22Rv1 (cell line): ENCODE results near the gene SERTAD3.

Experiments used
- H3K27ac ChIP-seq: fragments of 450-650 bp; 2 replicates; pipeline ENCODE4 v1.5.1; 2017
- ZFX ChIP-seq: fragments of 450-650 bp; IDR thresholded peaks from 2 replicates; pipeline ENCODE4 v1.6.1; 2017; ENCODE audit warnings: antibody characterized with exemption, borderline replicate concordance
- TF ChIP-seq, protein P1 (sequence below): fragments of 450-650 bp; IDR thresholded peaks from 2 replicates; pipeline ENCODE4 v1.5.1; 2017; ENCODE audit warnings: mild to moderate bottlenecking

Gene SERTAD3

DNA sequence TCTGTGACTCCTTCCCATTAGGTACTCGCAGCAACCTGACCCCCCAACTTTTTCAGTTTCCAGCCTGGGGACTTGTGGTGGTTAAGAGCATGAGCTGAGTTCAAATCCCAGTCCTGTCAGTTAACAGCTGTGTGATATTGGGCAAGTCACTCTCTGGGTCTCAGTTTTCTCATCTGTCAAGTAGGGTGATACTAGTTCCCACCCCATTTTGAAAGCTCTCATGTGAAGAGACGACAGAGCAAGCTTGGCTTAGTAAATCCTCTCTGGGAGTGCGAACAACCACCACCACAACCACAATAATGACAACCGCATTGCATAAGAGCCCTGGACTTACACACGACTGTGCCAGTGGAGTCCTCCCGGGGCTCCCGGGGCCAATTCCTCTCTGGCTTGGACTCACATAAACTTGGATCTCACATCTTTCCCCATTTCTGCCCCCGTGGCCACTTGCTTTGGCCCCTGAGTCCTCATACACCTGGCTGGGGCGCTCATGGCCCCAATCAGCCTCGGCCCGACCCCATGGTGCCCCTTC is 21.0 kb upstream of the SERTAD3 start:
- peak overlapping the region; percentile 77 for H3K27ac ChIP-seq
- no peak for TF ChIP-seq ZFX
- TF ChIP-seq, protein P1, sequence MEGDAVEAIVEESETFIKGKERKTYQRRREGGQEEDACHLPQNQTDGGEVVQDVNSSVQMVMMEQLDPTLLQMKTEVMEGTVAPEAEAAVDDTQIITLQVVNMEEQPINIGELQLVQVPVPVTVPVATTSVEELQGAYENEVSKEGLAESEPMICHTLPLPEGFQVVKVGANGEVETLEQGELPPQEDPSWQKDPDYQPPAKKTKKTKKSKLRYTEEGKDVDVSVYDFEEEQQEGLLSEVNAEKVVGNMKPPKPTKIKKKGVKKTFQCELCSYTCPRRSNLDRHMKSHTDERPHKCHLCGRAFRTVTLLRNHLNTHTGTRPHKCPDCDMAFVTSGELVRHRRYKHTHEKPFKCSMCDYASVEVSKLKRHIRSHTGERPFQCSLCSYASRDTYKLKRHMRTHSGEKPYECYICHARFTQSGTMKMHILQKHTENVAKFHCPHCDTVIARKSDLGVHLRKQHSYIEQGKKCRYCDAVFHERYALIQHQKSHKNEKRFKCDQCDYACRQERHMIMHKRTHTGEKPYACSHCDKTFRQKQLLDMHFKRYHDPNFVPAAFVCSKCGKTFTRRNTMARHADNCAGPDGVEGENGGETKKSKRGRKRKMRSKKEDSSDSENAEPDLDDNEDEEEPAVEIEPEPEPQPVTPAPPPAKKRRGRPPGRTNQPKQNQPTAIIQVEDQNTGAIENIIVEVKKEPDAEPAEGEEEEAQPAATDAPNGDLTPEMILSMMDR = no peak

DNA sequence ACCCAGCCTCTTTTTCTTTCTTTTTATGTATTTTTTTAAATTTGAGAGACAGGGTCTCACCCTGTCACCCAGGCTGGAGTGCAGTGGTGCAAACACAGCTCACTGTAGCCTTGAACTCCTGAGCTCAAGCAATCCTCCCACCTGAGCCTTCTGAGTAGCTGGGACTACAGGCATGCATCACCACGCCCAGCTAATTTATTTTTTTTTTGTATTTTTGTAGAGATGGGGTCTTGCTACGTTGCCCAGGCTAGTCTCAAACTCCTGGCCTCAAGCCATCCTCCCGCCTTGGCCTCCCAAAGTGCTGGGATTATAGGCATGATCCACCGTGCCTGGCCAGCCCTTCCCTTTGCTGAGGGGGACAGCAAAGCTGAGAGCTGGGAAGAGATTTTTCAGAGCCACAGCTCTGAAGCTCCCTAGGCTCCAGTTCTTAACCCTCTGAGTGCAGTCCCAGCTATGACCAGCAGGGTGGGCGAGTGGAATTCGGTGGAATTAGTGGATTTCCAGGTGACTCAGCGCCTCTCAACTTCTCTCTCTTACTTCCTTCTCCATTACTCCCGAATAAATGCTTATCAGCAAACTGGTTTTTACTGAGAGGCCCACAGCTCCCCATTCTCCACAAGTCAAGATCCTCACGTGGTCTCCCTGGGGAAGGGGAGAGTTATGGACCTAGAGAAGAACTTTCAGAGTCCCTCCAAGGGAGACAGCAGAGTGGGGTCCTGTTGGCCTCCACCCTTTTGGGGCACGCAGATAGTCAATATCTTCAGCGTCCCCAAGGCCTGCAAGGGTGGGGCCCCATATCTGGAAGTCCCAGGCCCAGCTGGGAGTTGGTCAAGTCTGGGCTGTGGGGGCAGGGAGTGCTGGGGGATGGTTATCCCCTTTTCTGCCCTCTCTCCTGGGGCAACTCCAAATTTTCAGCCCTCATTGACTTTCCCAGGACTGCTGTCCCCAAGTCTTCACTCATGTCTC is 20.2 kb upstream of the SERTAD3 start:
- TF ChIP-seq ZFX = no peak
- TF ChIP-seq, protein P1 = peak; percentile 85
- peak overlapping the region; percentile 77 for H3K27ac ChIP-seq

DNA sequence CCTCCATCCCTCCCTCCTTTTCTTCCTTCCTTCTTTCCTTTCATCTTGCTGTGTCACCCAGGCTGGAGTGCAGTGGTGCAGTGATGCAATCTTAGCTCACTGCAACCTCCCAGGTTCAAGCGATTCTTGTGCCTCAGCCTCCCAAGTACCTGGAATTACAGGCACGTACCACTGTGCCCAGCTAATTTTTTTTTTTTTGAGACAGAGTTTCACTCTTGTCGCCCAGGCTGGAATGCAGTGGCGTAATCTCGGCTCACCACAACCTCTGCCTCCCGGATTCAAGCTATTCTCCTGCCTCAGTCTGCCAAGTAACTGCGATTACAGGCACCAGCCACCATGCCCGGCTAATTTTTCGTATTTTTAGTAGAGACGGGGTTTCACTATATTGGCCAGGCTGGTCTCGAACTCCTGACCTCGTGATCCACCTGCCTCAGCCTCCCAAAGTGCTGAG is 19.5 kb upstream of the SERTAD3 start:
- peak overlapping the region; percentile 77 for H3K27ac ChIP-seq

DNA sequence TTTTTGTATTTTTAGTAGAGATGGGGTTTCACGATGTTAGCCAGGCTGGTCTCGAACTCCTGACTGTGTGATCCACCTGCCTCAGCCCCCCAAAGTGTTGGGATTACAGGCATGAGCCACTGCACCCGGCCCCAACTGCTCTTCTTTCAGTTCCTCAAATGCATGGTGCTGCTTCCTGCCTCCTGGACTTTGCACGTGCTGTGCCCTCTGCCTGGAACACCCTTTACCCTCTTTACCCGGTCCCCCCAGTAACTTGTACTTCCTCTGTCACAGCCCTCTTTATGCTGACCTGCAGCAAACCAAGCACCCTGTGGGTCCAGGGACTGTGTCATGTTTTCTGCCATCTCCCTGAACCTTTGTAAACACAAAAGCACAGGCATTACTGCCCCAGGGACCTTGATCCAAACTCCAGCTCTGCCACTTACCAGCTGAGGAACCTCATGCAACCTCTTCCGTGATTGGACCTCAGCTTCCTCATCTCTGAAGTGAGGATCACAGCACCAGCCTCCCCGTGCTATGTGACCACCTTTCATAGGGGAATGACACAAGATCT is 17.6 kb upstream of the SERTAD3 start:
- TF ChIP-seq, protein P1 = no peak
- TF ChIP-seq ZFX = no peak
- peak overlapping the region; percentile 25 for H3K27ac ChIP-seq

DNA sequence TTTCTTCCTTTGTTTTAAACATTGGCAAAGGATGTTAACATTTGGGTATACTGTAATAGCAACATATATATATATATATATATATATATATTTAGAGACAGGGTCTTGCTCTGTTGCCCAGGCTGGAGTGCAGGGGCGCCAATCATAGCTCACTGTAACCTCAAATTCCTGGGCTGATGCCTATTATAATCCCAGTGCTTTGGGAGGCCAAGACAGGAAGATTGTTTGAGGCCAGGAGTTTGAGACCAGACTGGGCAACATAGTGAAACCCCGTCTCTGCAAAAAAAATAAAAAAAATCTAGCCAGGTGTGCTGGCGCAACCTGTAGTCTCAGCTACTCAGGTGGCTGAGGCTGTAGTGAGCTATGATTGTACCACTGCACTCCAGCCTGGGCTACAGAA is 16.1 kb upstream of the SERTAD3 start:
- TF ChIP-seq, protein P1 = no peak
- no peak for TF ChIP-seq ZFX
- no peak overlapping the region for H3K27ac ChIP-seq

DNA sequence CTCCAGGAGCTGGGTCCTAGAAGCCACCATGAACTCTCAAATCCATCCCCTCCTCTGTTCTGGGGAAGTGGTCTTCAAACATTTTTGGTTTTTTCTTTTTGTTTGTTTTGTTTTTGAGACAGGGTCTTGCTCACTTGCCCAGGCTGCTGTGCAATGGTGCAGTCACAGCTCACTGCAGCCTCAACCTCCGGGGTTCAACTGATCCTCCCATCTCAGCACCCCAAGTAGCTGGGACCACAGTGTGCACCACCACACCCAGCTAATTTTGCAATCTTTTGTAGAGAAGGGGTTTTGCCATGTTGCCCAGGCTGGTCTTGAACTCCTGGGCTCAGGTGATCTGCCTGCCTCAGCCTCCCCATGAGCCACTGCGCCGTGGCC is 14.5 kb upstream of the SERTAD3 start:
- TF ChIP-seq, protein P1 = no peak
- no peak for TF ChIP-seq ZFX
- no peak overlapping the region for H3K27ac ChIP-seq

DNA sequence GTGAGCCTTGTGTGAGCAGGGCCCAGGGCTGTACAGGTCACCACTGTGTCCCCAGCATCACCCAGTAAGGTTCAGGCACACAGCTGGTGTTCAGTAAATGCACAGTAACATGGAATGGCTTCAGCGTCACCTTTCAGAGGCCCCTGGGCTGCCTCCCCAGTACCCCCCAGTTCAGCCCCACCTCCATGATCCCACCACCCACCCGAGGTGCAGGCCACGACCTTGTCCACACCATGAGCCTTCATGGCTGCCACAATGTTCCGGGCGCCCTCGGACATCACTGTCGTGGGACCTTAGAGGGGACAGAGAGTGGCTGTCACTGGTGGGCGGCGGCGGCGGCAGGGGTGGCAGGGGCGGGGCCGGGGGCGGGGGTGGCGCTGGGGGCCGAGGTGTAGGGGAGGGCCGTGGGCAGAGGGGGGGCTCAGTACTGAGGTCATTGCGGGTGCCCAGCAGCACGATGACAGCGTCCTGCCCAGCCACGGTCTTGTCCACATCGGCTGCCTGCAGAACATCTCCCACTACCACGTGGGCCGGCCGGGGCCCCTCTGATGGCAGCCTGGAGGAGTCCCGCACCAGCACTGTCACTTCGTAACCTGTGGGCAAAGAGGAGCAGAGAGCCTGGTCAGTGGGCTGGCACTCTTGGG is 13.9 kb upstream of the SERTAD3 start:
- TF ChIP-seq, protein P1 = no peak
- TF ChIP-seq ZFX = no peak
- no peak overlapping the region for H3K27ac ChIP-seq
